Esophagus (tissue), 2 donors: ENCODE data around the gene RILP. TPM values are rescaled to one million over a fixed set of nuclear protein-coding genes. Genes with fewer than 3 reads are reported as not detected.

ENCODE experiments used
- H3K27ac ChIP-seq, 2 donors: one replicate each; pipeline ENCODE4 v1.5.1; 2013; ENCODE audit warnings: low read depth in 2 of 2, mild to moderate bottlenecking in 2 of 2, inconsistent platforms in 1 of 2, low read length in 1 of 2, moderate library complexity in 1 of 2
- H3K27me3 ChIP-seq, 2 donors: one replicate each; pipeline ENCODE4 v1.6.1; 2013; ENCODE audit warnings: low read length in 2 of 2, control low read depth in 1 of 2, mild to moderate bottlenecking in 1 of 2; ENCODE audit not compliant: insufficient read depth in 2 of 2, control insufficient read depth in 1 of 2
- H3K36me3 ChIP-seq, 2 donors: one replicate each; pipeline ENCODE4 v1.6.1; 2013; ENCODE audit warnings: low read length in 1 of 2; ENCODE audit not compliant: control insufficient read depth in 2 of 2, insufficient read depth in 2 of 2
- H3K4me1 ChIP-seq, 2 donors: one replicate each; pipeline ENCODE4 v1.6.1; 2013; ENCODE audit warnings: low read length in 1 of 2; ENCODE audit not compliant: control insufficient read depth in 2 of 2, insufficient read depth in 2 of 2
- H3K4me3 ChIP-seq, 2 donors: one replicate each; pipeline ENCODE4 v1.5.1; 2013; ENCODE audit warnings: low read length in 2 of 2, mild to moderate bottlenecking in 2 of 2, low read depth in 1 of 2, moderate library complexity in 1 of 2
- H3K9me3 ChIP-seq, 2 donors: one replicate each; pipeline ENCODE4 v1.6.1; 2013; ENCODE audit warnings: mild to moderate bottlenecking in 2 of 2, low read depth in 1 of 2, low read length in 1 of 2, moderate library complexity in 1 of 2; ENCODE audit not compliant: control insufficient read depth in 2 of 2, insufficient read depth in 1 of 2
- WGBS, 2 donors: extraction: QIAGEN DNeasy Blood & Tissue Kit; methylation state at CpG; one replicate each; pipeline ENCODE4 v1.1.7; 2013; 5-methylcytosine and 5-hydroxymethylcytosine counted together
- polyA plus RNA-seq, 2 donors: library from polyadenylated mRNA; stranded (reverse); fragments of 200-250 nt; gene quantifications; one replicate each; pipeline ENCODE4 v1.2.3, GENCODE V29; 2013
- donor health status: healthy with polysubstance abuse.
- donor health status: Bipolar disorder and iron deficiency.

The RILP gene
- polyA plus RNA-seq, 2 donors: 4.6 to 6.0 TPM

- Histone ChIP-seq H3K36me3 (peaks cover 0 to 3% of the 10 kb centered on the region in 2 donors), H3K27ac (peak overlapping the region in 1 of 2 donors; percentile 27), H3K27me3 (no peaks in the 10 kb centered on the region), H3K9me3 (no peaks in the 10 kb centered on the region), H3K4me1 (peaks cover 4 to 16% of the 10 kb centered on the region in 2 donors), H3K4me3 (peak overlapping the region; percentile 39 to 43)
- WGBS, 2 donors: 2% methylated on average over 55 to 80 of the region's 90 CpGs
These were observed 6.2 kb downstream of the RILP start for GRCh38 chr17:1643293-1643998.

GRCh38 chr17:1641065-1641403 is 8.6 kb downstream of the RILP start:
- no peak overlapping the region for H3K27ac ChIP-seq
- WGBS, 2 donors: 63 to 73% methylated on average over 12 of the region's 12 CpGs
- H3K4me3 ChIP-seq: no peak overlapping the region
- peaks cover 0 to 5% of the 10 kb centered on the region in 2 donors for H3K4me1 ChIP-seq
- no peaks in the 10 kb centered on the region for H3K9me3 ChIP-seq
- peaks cover 0 to 3% of the 10 kb centered on the region in 2 donors for H3K36me3 ChIP-seq
- no peaks in the 10 kb centered on the region for H3K27me3 ChIP-seq

DNA sequence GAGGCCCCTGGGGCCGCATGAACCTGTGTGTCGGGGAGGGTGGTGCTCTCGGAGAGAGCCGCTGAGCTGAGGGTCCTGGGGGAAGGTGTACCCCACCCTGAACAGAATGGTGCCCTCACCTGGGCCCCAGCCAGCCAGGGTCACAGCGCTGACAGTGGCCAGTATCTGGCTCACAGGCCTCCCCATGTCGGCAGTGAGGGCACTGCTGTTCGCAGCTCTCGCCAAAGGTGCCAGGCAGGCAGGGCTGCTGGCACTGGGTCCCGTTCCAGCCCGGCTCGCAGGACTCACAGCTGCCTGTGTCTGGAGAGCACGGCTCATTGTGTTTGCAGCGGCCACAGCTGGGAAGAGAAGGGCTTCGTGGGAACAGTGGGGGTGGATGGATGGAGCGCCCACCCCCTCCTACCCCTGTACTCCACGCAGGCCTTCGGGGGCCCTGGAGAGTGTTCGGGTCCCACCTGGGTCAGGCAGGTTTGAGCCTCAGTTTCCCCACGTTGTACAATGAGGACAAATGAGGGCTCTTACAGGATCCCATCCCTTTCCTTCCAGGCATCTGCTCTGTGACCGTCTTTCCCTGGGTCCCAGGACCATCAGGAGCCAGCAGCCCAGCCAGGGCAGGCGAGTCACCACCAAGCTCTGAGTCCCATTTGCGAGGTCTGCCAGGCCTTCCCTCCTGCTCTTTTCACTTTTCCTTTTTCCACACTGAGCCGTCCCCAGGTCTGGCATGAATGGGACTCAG is 9.2 kb downstream of the RILP start:
- 54 to 55% methylated on average over 23 of the region's 23 CpGs for WGBS, 2 donors
- Histone ChIP-seq H3K9me3 (no peaks in the 10 kb centered on the region), H3K36me3 (peaks cover 0 to 4% of the 10 kb centered on the region in 2 donors), H3K4me3 (no peak overlapping the region), H3K27ac (no peak overlapping the region), H3K27me3 (no peaks in the 10 kb centered on the region), H3K4me1 (peaks cover 0 to 5% of the 10 kb centered on the region in 2 donors)

DNA sequence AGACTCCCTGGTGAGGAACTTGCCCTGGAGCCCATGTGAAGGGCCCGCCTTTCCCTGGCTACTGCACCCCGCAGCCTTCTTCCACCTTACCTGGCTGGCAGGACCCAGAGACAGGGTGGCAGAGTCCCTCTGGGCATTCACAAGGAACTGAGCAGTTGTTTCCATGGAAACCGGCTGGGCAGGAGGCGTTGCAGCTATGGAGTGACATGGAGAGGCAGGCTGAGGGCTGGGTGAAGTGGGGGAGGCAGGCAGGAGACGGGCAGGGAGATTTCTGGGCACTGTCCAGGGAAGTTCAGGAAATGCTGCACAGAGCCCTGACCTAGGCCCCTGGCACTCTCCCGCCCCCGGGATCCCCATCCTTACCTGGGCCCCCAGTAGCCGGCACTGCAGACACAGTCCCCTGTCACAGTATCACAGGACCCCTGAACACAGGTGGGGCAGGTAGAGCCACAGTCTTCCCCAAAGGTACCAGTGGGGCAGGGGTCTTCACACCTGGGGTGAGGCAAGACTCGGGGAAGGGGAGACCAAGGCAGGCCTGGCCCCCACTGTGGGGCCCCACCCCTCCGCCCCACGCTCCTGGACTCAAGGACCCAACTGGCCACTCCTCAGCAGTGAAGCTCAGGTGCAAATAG is 10.0 kb downstream of the RILP start:
- peaks cover 0 to 5% of the 10 kb centered on the region in 2 donors for H3K4me1 ChIP-seq
- H3K36me3 ChIP-seq: peaks cover 0 to 4% of the 10 kb centered on the region in 2 donors
- no peak overlapping the region for H3K27ac ChIP-seq
- WGBS, 2 donors: 69 to 70% methylated on average over 11 of the region's 11 CpGs
- H3K27me3 ChIP-seq: no peaks in the 10 kb centered on the region
- H3K4me3 ChIP-seq: no peak overlapping the region
- H3K9me3 ChIP-seq: no peaks in the 10 kb centered on the region

- Histone ChIP-seq H3K27ac (no peak overlapping the region), H3K27me3 (no peaks in the 10 kb centered on the region), H3K36me3 (peaks cover 0 to 4% of the 10 kb centered on the region in 2 donors), H3K9me3 (no peaks in the 10 kb centered on the region), H3K4me3 (no peak overlapping the region), H3K4me1 (no peaks in the 10 kb centered on the region)
- WGBS, 2 donors: 80 to 81% methylated on average over 19 of the region's 19 CpGs
These were observed 10.9 kb downstream of the RILP start for GRCh38 chr17:1638624-1639300.

DNA sequence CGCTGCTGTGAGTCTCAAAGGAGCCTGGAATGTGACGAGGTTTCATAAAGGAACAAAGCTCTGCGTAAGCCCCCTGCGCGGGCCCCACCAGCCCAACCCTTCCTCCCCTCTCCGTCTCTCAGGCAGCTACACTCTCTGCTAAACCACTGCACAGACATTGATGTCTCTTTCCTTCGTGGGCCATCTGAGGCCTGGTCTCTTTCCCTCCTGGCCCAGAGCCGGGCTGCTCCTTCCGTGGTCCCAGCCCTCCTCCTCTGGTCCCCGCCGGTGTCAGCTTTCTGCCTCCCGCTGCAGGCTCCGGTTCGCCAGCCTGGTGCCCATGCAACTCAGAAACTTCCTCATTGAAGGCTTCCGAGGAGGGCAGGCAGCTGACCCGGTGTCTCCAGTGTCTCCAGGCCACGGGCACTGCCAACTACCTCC is 11.5 kb downstream of the RILP start:
- WGBS, 2 donors: 73 to 82% methylated on average over 17 of the region's 17 CpGs
- H3K36me3 ChIP-seq: peaks cover 0 to 4% of the 10 kb centered on the region in 2 donors
- H3K9me3 ChIP-seq: no peaks in the 10 kb centered on the region
- no peaks in the 10 kb centered on the region for H3K27me3 ChIP-seq
- H3K4me1 ChIP-seq: no peaks in the 10 kb centered on the region
- H3K4me3 ChIP-seq: no peak overlapping the region
- no peak overlapping the region for H3K27ac ChIP-seq

GRCh38 chr17:1636732-1637285 is 12.9 kb downstream of the RILP start:
- WGBS, 2 donors: 85 to 86% methylated on average over 15 of the region's 15 CpGs
- Histone ChIP-seq H3K9me3 (no peaks in the 10 kb centered on the region), H3K4me1 (no peaks in the 10 kb centered on the region), H3K4me3 (no peak overlapping the region), H3K27me3 (no peaks in the 10 kb centered on the region), H3K36me3 (peaks cover 0 to 4% of the 10 kb centered on the region in 2 donors), H3K27ac (no peak overlapping the region)

- Histone ChIP-seq H3K27me3 (no peaks in the 10 kb centered on the region), H3K27ac (no peak overlapping the region), H3K9me3 (no peaks in the 10 kb centered on the region), H3K4me1 (no peaks in the 10 kb centered on the region), H3K4me3 (no peak overlapping the region), H3K36me3 (peaks cover 0 to 4% of the 10 kb centered on the region in 2 donors)
- 88 to 90% methylated on average over 10 of the region's 10 CpGs for WGBS, 2 donors
These were observed 13.8 kb downstream of the RILP start for GRCh38 chr17:1635675-1636465.
